NCI-H2196 treated with DMSO at 0.1 percent for 48 hours (cell line): ENCODE measurements around the gene RGS17.
A peak's percentile ranks its signal among the peaks of the same experiment; 100 is the strongest.
"Not testable (repeated sequence)": the region's sequence is repeated elsewhere in the genome, so short reads cannot be mapped to it uniquely, and the experiment has no call there.

Experiments used
- DNase-seq: peaks from one replicate; lab custom pipeline; 2025; ENCODE audit not compliant: unreplicated experiment; lab: John Stamatoyannopoulos, UW

The RGS17 gene

GRCh38 chr6:153131037-153131981 is at the start of gene RGS17:
RGS17 (minus strand) TSS chr6:153131282; CDS start chr6:153044018, 87,264 bp downstream.
- peak; percentile 46 for DNase-seq

- no peak for DNase-seq
Measured at GRCh38 chr6:153172815-153173214, 41.7 kb upstream of the RGS17 start.

GRCh38 chr6:153170511-153170910 is 39.4 kb upstream of the RGS17 start:
- DNase-seq = no peak

GRCh38 chr6:153167907-153168306 is 36.8 kb upstream of the RGS17 start:
- no peak for DNase-seq

- no peak for DNase-seq
Measured at GRCh38 chr6:153167061-153167891, 36.2 kb upstream of the RGS17 start.

- DNase-seq = no peak
Measured at GRCh38 chr6:153162646-153163045, 31.6 kb upstream of the RGS17 start.

GRCh38 chr6:153162172-153162571 is 31.1 kb upstream of the RGS17 start:
- DNase-seq = no peak

GRCh38 chr6:153160221-153160620 is 29.1 kb upstream of the RGS17 start:
- no peak for DNase-seq

GRCh38 chr6:153150752-153151440 is 19.8 kb upstream of the RGS17 start:
- DNase-seq = peak; percentile 72

- DNase-seq = no peak
Measured at GRCh38 chr6:153150371-153150751, 19.3 kb upstream of the RGS17 start.

GRCh38 chr6:153149891-153150290 is 18.8 kb upstream of the RGS17 start:
- DNase-seq = no peak

GRCh38 chr6:153146413-153146812 is 15.3 kb upstream of the RGS17 start:
- DNase-seq = no peak

- peak; percentile 89 for DNase-seq
Measured at GRCh38 chr6:153145591-153145990, 14.5 kb upstream of the RGS17 start.

- no peak for DNase-seq
Measured at GRCh38 chr6:153143200-153143599, 12.1 kb upstream of the RGS17 start.

- DNase-seq = peak; percentile 73
Measured at GRCh38 chr6:153140299-153140698, 9.2 kb upstream of the RGS17 start.

- DNase-seq = no peak
Measured at GRCh38 chr6:153138930-153139329, 7.8 kb upstream of the RGS17 start.

- DNase-seq = no peak
Measured at GRCh38 chr6:153135681-153136080, 4.6 kb upstream of the RGS17 start.

- not testable (repeated sequence) for DNase-seq
Measured at GRCh38 chr6:153133667-153134066, 2.6 kb upstream of the RGS17 start.

GRCh38 chr6:153130515-153131036 is 506 bp downstream of the RGS17 start:
- no peak for DNase-seq

- DNase-seq = no peak
Measured at GRCh38 chr6:153129873-153130514, 1.1 kb downstream of the RGS17 start.
